Activated effector memory CD4-positive, alpha-beta T cell treated with Interleukin-2 at 50 U/mL for 16 hours (primary cell): ENCODE data around the gene THRB.

Source experiments
- DNase-seq: peaks from one replicate; pipeline ENCODE4 v3.0.0-alpha.2; 2020

THRB gene

GRCh38 chr3:24487325-24488262 is 7.1 kb downstream of the THRB start:
- no peak for DNase-seq

GRCh38 chr3:24485511-24485910 is 9.1 kb downstream of the THRB start:
- DNase-seq = no peak

- DNase-seq = no peak
Observed at GRCh38 chr3:24483873-24484272, 10.8 kb downstream of the THRB start.

GRCh38 chr3:24482096-24482705 is 12.4 kb downstream of the THRB start:
- DNase-seq = no peak

GRCh38 chr3:24481193-24481592 is 13.5 kb downstream of the THRB start:
- no peak for DNase-seq

- DNase-seq = no peak
Observed at GRCh38 chr3:24480497-24480896, 14.2 kb downstream of the THRB start.

GRCh38 chr3:24479816-24480215 is 14.8 kb downstream of the THRB start:
- DNase-seq = no peak

- no peak for DNase-seq
Observed at GRCh38 chr3:24476871-24477656, 17.6 kb downstream of the THRB start.

GRCh38 chr3:24475925-24476324 is 18.7 kb downstream of the THRB start:
- no peak for DNase-seq

- DNase-seq = no peak
Observed at GRCh38 chr3:24474862-24475261, 19.8 kb downstream of the THRB start.

GRCh38 chr3:24472358-24472757 is 22.3 kb downstream of the THRB start:
- no peak for DNase-seq

- no peak for DNase-seq
Observed at GRCh38 chr3:24471486-24471885, 23.2 kb downstream of the THRB start.

GRCh38 chr3:24470277-24470676 is 24.4 kb downstream of the THRB start:
- no peak for DNase-seq

- no peak for DNase-seq
Observed at GRCh38 chr3:24464389-24464788, 30.3 kb downstream of the THRB start.

- DNase-seq = no peak
Observed at GRCh38 chr3:24462737-24463136, 31.9 kb downstream of the THRB start.

- no peak for DNase-seq
Observed at GRCh38 chr3:24460974-24461373, 33.7 kb downstream of the THRB start.

- DNase-seq = no peak
Observed at GRCh38 chr3:24457719-24458118, 36.9 kb downstream of the THRB start.

- DNase-seq = no peak
Observed at GRCh38 chr3:24454856-24455255, 39.8 kb downstream of the THRB start.

GRCh38 chr3:24454393-24454792 is 40.3 kb downstream of the THRB start:
- DNase-seq = no peak

GRCh38 chr3:24451461-24452099 is 43.1 kb downstream of the THRB start:
- DNase-seq = no peak

- DNase-seq = no peak
Observed at GRCh38 chr3:24450160-24450907, 44.3 kb downstream of the THRB start.

- DNase-seq = no peak
Observed at GRCh38 chr3:24447836-24448235, 46.8 kb downstream of the THRB start.
